Fibroblast of gingiva (primary cell): ENCODE measurements around the gene TBX10.
"Not testable (repeated sequence)": the region's sequence is repeated elsewhere in the genome, so short reads cannot be mapped to it uniquely, and the experiment has no call there.

ENCODE experiments used
- DNase-seq: peaks from one replicate; pipeline ENCODE4 v3.0.0-alpha.2; 2011; ENCODE audit warnings: low read depth

TBX10 gene

DNA sequence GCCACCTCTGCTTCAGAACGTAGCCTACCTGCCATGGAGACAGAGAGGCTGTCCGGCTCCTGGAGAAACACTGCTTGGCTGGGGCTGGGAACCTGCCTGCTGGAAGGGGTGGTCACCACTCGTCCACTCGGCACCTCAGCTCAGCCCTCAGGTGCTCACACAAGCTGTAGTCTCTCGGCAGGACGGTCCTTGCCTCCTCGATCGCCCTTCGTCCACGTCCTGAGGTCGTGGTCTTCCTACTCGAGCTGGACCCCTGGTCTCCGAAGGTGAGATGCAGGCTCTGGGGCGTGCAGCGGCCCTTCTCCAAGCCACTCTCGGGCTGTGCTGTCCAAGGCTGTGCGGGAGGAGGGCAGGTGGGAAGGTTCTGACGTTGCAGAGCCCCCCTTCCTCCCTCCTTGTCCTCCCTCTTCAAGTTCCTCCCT is at the start of gene TBX10:
TBX10 (minus strand) TSS at position 326 of the 422 bp plus-strand sequence; CDS start at position 35, 291 bp downstream.
- DNase-seq = no peak

DNA sequence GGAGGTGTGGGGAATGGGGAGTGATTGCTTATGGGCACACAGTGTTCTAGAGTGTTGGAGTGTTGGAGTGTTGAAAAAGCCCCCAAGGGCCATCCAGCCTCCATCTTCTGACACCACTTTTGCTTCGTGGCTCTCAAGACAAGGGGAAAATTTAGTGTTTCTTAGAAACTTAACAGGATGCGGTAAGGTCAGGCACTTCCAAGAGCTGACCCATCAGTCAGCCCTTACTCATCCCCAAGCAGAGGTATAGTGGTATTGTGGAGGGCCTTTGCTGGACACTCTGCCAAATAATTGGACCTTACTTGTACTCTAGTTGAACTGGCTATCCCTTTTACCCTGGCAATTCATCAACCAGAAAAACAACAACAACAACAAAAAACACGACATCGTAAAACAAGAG is 49.6 kb upstream of the TBX10 start:
- DNase-seq = no peak

DNA sequence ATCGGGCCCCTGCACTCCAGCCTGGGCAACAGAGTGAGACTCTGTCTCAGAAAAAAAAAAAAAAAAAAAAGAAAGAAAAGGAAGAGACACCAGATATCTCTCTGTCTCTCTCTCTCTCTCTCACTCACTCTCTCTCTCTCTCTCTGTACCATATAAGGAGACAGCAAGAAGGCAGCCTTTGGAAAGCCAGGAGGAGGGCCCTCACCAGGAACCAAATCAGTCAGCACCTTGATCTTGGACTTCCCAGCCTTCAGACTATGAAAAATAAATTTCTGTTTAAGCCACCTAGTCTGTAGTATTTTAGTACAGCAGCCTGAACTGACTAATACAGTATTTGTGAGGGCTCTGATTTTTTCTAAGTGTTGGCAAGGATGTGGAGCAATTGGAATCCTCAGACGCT is 48.4 kb upstream of the TBX10 start:
- no peak for DNase-seq

DNA sequence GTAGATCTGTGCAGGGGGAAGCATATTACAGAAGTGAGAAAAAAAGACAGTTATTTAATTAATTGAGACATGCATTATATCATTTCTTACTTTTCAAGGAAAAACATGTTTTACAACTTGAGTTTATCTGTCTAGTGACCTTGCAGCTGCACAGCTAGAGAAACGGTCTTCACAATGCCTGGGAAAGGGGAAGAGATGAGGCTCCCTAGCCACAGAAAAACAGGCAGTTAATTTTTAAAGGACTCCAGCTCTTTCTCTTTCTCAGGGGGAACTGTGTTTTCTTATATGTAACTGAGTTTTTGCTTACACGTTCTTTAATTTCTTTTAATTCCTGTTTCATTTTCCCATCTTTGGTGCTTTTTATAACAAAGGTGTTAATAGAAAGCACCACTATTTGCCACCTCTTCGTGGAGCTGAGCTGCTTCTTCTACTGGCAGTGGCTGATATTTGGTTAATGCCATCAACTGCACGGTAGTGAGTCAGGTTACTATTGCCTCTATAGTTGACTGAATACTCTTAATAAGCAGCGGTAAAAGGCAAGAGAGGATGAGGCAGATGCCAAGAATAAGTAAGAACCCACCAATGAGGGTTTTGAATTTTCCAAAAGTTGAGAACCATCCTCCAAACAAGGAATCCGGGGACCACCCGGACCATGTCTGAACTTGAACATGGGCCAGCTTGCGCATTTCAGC is 46.2 kb upstream of the TBX10 start:
- not testable (repeated sequence) for DNase-seq

DNA sequence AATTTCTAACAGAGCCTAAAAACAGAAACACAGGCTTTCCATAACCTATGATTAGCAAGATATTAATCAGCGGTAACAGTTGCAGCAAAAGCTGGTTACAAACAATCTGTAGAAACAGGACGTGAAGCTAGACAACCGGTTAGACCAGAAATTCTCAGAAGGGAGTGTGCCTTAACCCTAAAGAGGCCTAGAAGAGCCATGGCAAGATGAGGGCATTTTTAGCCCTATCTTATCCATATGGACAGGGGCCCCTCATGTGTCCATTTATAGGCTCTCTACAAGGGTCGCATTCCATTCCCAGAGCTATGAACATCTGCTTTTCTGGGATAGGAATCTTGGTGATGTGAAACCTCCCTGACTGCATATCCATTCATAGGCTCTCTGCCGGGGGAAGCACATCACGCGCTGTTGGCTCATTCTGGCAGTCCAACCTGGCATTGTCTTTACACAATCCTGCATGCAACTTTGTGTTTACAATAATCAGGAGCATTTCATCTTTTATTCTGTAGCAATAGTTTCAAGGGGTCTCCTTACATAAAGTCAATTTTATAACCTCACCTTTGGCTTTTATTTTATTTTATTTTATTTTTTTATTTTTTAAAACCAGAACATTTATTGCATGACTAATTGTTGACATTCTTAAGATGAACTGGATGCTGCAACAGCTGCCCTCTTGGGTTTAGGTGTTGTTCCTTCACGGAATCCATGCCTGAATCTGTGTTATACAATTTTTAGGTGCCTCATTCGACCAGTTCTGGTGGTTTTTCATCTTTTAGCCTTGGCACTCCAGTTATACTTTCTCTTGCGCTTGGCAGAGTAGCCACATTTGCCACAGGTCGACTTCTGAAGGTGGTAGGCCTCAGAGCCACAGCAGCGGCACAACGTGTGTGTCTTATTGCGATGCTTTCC is 42.8 kb upstream of the TBX10 start:
- DNase-seq = not testable (repeated sequence)

DNA sequence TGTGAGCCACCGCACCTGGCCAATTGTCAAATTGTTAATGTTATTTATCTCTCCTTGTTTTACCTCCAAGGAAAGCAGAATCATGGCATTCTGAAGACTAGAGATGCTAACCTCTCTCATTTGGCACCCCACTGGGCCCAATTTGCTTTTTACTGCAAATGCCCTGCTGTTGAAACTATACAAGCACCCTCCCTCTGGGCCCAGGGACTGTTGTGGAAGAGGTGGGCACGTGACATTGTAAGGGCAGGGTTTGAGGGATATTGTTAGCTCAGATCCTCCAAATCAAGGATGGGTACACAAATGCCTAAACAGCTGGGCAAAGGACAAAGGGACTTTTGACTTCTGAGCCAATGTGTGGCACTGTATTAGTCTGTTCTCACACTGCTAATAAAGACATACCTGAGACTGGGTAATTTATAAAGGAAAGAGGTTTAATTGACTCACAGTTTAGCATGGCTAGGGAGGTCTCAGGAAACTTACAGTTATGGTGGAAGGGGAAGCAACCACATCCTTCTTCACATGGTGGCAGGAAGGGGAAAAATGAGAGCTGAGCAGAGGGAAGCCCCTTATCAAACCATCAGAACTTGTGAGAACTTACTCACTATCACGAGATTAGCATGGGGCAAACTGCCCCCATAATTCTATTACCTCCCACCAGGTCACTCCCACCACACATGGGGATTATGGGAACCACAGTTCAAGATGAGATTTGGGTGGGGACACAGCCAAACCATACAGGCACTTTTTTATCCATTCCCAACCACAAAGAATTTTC is 41.3 kb upstream of the TBX10 start:
- DNase-seq = no peak

DNA sequence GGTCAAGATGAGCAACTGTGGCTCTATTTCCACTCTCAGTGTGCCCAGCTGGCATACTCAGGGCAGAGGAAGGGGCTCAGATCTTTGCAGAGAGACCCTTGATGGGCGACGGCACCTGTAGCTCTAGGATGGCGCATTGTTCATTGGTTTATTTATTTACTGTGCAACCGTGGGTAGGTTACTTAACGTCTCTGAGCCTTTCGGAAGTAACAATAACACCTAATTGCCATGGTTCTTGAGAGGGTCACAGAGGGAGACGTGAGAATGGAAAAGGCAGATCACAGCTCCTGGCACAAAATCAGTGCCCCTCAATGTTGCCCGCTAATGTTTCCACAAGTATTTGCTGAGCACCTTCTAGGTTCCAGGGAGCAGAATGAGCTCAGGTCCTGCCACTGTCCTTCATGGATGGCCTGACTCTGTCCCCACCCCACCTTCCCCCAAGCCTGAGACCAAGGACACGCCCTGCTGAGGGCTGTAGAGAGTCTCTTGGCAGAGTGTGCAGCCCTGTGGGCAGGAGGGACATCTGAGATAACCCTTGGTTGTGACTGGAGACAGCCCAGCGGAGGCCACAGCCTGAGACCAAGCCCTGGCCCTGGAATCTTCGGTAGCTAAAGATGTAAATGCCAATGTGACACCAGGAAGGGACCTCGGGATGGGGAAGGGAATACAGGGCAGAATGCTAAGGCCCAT is 35.6 kb upstream of the TBX10 start:
- no peak for DNase-seq

DNA sequence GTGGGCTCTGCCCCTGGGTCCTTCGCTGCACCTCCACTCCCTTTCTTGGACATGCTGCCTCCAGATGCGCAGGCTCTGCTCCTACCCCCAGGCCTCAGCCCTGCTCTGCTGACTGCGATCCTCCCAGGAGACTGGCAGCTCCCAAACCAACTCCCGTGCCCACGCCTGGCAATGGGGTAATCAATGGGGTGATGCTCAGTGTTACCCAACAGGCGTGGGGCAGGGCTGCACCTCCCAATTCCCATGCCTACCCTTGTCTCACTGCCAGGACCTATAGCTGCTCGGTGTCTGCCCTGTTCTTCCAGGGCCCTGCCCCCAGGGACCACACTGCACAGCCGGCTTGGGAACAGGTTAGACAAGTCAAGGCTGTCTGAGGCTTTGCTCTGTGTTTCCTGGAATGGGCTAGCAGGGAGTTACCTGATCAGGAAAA is 34.9 kb upstream of the TBX10 start, which contains the start of gene ALDH3B2:
ALDH3B2 (minus strand) TSS at position 182 of the 430 bp plus-strand sequence. CDS start 7,688 bp downstream, outside the sequence.
- no peak for DNase-seq

DNA sequence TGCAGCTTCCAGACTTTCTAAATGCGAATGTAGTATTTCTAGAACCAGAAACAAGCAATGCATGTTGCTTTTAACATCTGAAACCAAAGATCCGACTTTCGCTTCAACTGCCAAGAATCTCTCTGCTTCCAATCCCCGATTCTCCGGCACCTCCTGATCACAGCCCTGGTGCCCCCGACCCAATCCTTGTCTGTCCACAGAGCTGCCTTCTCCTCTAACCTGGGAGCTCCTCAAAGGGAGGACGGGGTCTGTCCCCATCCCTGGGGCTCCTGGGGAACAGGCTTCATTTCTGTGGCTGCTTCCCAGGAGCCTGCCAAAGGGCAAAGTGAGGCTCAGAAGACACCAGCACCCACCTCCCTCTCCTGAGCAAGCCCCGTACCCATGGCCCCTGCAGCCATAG is 34.3 kb upstream of the TBX10 start:
- no peak for DNase-seq

DNA sequence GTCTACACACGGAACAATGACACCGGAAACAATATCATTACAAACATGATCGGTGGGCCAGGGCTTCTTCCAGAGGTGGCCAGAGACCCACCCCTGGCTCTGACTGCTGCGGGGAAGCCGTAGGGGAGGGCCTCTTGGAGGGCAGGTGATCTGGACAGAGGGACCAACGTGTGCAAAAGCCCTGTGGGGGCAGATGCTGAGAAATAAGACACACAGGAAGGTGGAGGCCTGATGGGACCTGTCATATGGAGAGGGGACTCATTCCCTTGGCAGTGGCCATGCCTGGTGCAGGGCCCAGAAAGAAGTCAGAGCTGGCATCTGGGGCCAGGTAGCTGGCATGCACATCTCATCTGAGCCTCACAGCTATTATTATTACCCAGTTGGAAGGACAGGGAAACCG is 33.8 kb upstream of the TBX10 start:
- no peak for DNase-seq

DNA sequence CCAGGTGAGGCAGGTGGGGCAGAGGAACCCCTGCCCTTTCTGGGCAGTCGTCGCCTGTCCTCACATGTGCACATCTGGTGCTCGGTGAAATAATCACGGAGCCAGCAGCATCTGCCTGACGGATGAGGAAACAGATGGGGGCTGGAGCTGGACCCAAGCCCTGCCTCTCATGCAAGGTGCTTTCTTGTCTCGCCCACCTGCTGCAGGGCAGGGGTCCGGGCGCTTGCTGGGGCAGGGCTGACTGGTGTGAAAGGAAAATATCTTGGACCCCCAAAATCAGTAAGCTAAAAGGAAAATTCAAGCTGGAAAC is 31.6 kb upstream of the TBX10 start:
- DNase-seq = no peak

DNA sequence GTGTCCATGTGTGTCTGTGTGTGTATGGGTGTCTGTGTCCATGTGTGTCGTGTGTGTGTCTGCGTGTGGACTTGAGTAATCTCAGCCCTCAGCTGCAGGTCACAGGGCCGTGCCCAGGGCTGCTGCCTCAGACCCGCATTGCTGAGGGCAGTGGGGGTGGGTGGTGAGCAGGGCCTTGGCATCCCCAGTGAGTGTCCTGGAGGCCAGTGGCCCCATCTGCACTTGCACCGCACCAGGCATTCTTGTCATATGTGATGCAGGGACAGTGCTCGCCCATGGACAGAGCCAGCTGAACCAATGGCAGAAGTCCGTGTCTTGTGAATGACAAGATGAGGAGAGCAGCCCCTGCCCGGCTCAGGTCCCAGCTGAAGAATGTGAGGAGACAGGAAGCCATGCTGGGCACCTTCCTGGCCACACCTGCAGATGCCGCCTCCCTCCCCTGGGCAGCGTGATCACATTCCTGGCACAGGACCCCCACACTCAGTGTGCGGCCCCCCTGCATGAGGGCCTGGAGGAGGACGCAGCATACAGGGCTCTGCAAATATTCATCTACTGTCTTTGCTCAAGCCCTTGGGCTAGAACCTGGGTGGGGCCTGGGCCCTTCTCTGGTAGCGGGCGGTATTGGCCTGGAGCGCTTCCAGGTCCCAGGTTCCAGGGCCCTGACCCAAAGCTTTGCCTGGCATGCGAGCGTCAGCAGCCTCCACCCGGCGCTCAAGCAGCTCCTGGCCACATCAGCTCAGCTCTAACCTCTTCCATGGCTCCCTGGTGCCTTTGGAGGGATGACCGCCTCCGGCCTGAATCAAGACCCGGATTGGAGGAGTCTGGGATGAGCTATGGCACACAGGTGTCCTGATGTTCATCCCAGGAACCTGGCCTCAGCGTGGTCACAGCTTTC is 31.0 kb upstream of the TBX10 start:
- DNase-seq = no peak

DNA sequence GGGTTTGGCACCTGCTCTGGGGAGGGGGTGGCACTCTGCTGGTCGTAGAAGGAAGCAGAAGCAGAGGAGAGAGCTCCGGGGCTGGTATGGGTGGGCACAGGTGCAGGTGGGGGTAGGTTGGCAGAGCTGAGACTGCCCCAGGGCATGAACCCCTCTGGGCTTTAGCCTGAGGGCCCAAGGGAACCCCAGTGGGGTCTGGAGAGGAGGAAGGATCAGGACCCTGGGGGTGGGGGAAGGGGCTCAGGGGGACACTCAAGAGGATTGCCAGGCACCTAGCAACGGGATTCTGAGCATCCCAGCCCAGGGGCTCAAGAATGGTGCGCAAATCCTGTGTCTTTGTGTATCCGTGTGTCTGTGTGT is 28.6 kb upstream of the TBX10 start:
- no peak for DNase-seq

DNA sequence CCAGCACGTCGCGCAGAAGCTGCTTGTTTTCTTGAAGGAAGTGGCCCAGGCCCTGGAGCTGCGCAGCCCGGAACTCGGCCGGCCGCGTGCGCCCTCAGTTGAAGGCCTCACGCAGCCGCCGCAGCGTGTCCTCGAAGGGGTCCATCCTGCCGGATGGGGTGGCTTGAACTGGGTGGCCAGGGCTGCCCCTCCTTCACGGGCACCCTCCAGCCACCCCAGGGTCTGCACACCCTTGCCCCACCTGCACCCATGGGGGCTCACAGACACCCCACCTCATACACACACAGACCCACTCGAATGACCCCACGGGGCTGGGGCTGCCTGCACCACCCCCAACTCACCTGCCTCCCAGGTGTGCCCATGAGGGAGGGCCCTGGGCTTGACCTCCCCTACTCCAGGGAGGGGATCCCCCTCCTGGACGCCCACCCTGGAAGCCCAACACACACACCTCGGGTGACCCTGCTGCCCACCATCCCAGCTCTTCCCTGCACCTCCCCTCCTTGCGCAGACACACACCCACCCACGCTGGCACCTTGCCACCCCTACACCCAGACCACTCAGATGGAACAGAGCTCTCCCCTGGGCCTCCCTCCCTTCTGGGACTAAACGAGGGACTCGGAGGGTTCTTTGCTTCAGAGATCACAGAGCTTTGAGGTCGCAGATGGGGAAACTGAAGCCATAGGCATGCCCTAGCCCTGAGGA is 28.1 kb upstream of the TBX10 start:
- no peak for DNase-seq

DNA sequence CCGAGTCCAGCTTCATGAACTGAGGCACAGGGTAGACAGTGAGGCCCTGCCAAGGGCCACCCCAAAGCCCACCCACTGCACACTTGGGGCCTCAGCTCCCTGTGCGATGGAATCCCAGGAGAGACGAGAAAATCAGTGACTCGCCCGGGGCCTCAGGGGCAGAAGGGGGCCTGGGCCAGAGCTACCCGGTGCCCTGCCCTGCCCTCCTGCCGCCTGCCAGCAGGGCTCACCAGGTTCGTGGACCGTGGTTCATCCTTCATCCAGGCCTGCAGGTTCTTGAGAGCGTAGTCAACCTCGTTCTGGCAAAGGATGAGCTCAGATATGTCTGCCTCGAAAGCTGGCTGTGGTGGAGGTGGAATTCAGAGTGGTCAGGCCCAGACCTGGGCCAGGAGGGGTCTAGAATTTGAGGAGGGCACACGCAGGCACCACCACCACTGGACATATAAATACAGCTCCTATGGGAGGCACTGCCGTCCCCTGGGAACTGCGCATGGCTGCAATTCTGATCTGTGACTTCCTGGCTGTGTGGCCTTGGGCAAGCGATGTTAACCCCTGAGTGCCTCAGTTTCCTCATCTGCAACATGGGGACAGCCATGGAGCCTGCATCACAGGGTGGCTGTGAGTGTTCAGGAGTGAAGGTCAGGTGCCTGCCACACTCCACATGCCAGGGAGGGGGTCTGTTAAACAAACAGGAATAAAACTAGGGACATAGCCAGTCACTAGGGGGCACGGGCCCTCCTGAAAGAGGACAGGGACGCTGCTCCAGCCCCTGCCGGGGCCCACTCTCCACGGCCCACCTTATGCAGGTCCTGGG is 27.3 kb upstream of the TBX10 start:
- DNase-seq = no peak

DNA sequence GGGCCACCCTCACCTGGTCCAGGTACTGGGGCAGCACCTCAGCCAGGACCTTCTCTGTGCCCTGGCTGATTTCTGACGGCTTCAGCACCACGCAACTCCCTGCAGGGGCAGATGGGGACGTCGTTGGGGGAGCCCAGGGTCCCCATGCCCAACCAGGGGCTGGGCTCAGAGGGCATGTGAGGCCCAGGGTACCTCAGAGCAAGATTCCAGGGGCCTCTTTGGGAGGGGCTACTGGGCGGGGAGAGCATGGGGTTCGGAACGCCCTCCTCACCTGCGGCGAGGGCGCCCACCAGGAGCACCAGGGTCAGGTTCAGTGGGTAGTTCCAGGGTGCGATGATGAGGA is 26.7 kb upstream of the TBX10 start:
- DNase-seq = no peak

DNA sequence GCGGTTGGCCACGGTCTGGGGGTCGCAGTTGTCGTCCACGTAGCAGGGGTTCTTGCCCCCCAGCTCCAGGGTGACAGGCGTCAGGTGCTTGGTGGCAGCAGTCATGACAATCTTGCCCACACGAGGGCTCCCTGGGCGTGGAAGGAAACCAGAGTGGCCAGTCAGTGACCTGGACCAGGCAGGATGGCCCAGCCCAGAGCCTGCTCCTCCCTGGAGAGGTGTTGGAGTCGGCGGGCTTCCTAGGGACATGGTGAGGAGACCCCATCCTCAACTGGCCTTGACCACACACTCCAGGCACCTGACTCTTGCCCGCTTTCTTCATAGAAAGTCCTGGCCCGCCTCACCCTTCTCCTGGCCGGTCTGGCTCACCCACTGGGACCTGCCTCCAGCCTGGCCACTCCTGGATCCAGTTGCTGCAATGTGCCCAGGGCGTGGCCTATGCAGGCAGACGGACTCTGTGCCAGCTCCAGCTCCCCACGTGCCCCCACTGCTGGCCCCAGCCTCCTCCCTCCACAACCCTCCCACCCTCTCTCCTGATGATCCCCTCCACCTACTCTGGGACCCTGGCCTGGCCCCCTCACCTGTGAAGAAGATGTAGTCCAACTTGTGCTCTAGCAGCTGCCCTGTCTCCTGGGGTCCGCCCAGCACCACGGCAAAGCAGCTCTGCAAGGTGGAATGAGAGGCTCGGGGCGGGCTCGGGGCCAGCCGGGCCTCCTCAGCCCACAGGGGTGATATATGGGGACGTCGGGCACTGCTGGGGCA is 26.2 kb upstream of the TBX10 start:
- DNase-seq = no peak

DNA sequence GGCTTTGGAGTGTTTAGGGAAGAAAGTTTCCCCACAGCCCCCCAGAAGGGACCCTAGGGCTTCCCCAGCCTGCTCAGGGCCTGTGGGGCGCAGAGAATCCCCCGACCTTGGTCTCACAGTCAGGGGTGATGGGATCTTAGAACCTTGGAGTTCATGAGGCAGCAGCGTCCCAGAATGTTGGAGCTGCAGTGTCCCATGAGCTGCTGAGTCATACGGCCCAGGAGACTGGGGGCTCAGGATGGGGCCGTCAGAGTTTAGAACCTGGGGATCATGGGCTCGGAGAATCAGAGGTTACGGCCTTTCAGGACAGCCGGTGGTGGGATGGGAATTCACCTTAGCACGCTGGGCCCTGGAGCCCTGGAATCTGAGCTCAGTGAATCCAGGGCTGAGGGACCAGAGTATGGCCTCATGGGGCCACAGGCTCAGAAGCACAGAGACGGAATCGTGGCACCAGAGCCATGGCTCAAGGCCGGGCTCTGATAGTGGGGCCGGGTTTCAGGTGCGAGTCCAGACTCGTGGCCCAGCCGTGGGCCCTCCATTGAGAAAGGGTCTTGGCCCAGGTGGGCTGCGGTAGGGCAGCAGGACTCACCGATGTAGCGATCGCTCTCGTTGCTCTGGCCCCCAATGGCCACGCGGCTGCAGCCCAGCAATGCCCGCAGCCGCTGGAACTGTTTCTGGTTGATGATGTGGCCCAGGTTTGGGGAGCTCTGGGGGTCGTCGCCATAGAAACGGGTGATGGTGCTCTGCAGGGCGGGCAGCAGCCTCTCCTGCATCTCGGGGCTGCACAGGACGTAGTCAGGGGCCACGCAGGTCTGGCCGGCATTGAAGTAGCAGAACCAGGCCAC is 25.4 kb upstream of the TBX10 start:
- no peak for DNase-seq
